ENCODE measurements around the gene ZNF26.
"Not testable (repeated sequence)": the region's sequence is repeated elsewhere in the genome, so short reads cannot be mapped to it uniquely, and the experiment has no call there.

ZNF26 gene

GRCh38 chr12:132967736-132968135 is 18.4 kb upstream of the ZNF26 start:
- no peak overlapping the region for H3K27ac Mint-ChIP-seq
- H3K9me3 Mint-ChIP-seq = peaks cover 38% of the 10 kb centered on the region
- no peaks in the 10 kb centered on the region for H3K27me3 Mint-ChIP-seq (ENCODE audit: low read depth)
- DNase-seq (ENCODE audit: low spot score) = no peak
- H3K36me3 Mint-ChIP-seq (ENCODE audit: low read depth) = peaks cover 14% of the 10 kb centered on the region
- no peaks in the 10 kb centered on the region for H3K4me1 Mint-ChIP-seq (ENCODE audit: low read depth)
- no peak overlapping the region for H3K4me3 Mint-ChIP-seq

DNA sequence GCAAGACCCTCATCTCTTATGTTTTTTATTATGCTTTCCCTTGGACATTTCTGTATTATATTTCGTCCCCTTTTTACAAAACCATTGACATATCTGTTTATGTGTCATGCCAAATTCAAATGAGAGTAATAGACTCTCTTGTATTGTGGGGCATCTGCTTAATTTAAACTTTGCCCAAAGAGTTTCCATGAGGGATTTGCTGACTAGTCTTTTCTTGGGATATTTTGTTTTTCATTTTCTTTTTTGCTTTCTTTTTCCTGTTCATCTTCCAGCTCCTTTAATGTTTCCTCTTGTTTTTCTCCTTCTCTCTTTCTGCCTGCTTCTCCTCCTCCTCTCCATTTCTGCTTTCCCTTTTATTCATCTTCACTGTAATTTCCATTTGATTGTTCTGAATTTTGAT is 13.8 kb upstream of the ZNF26 start:
- DNase-seq (ENCODE audit: low spot score) = no peak
- Mint-ChIP-seq H3K27ac (no peak overlapping the region), H3K36me3 (ENCODE audit: low read depth) (no peaks in the 10 kb centered on the region), H3K4me1 (ENCODE audit: low read depth) (no peaks in the 10 kb centered on the region), H3K4me3 (no peak overlapping the region), H3K27me3 (ENCODE audit: low read depth) (no peaks in the 10 kb centered on the region), H3K9me3 (peaks cover 57% of the 10 kb centered on the region)

- peaks cover 76% of the 10 kb centered on the region for H3K9me3 Mint-ChIP-seq
- not testable (repeated sequence) for H3K27ac Mint-ChIP-seq; H3K4me1 Mint-ChIP-seq (ENCODE audit: low read depth); H3K4me3 Mint-ChIP-seq; H3K27me3 Mint-ChIP-seq (ENCODE audit: low read depth); DNase-seq (ENCODE audit: low spot score); H3K36me3 Mint-ChIP-seq (ENCODE audit: low read depth)
Observed at GRCh38 chr12:132976870-132977269, 9.3 kb upstream of the ZNF26 start.

DNA sequence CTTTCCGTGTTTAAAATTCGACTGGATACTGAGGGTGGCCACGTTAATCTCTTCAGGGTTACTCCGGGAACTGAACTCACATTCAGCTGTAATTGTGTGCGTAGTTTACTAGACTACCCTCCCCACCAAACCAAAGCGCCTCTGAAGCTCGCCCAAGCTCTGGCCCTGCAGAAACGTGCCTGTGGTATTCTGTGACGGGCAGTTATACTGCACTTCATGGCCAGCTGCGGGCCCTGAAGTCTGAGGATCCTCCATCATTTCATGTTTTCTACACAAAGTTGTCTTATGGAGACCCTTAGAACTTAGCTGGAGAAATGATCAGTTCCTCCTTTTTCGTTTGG is 688 bp downstream of the ZNF26 start:
- H3K36me3 Mint-ChIP-seq (ENCODE audit: low read depth) = peaks cover 52% of the 10 kb centered on the region
- peaks cover 49% of the 10 kb centered on the region for H3K9me3 Mint-ChIP-seq
- no peak for DNase-seq (ENCODE audit: low spot score)
- no peaks in the 10 kb centered on the region for H3K27me3 Mint-ChIP-seq (ENCODE audit: low read depth)
- H3K4me1 Mint-ChIP-seq (ENCODE audit: low read depth) = peaks cover 18% of the 10 kb centered on the region
- peak overlapping the region; percentile 89 for H3K4me3 Mint-ChIP-seq
- H3K27ac Mint-ChIP-seq = peak overlapping the region; percentile 92

GRCh38 chr12:132998741-132999140 is 12.6 kb downstream of the ZNF26 start:
- peaks cover 66% of the 10 kb centered on the region for H3K36me3 Mint-ChIP-seq (ENCODE audit: low read depth)
- no peak overlapping the region for H3K27ac Mint-ChIP-seq
- H3K4me1 Mint-ChIP-seq (ENCODE audit: low read depth) = no peaks in the 10 kb centered on the region
- no peak for DNase-seq (ENCODE audit: low spot score)
- H3K9me3 Mint-ChIP-seq = peaks cover 59% of the 10 kb centered on the region
- H3K27me3 Mint-ChIP-seq (ENCODE audit: low read depth) = no peaks in the 10 kb centered on the region
- no peak overlapping the region for H3K4me3 Mint-ChIP-seq

GRCh38 chr12:133010657-133011297 is 24.6 kb downstream of the ZNF26 start:
- no peaks in the 10 kb centered on the region for H3K4me1 Mint-ChIP-seq (ENCODE audit: low read depth)
- H3K27me3 Mint-ChIP-seq (ENCODE audit: low read depth) = no peaks in the 10 kb centered on the region
- no peak overlapping the region for H3K27ac Mint-ChIP-seq
- no peak for DNase-seq (ENCODE audit: low spot score)
- no peak overlapping the region for H3K4me3 Mint-ChIP-seq
- peaks cover 70% of the 10 kb centered on the region for H3K9me3 Mint-ChIP-seq
- peaks cover 89% of the 10 kb centered on the region for H3K36me3 Mint-ChIP-seq (ENCODE audit: low read depth)

DNA sequence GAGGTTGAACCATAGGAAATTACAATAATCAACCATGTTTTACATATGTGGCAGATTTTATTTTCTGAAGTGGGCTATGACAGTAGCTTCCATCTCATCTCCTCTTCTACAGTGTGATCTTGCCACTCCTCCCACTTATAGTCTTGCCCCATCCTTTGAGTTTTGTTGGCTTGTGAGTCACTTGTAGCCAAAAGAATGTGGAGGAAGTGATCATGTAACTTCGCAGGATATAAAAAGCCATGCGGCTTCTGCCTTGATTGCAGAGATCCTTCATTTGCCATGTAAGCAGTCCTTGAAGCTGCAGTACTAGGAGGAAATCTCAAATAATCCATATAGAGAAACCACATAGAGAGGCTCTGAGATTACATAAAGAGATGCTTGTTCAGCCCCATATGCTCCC is 37.4 kb downstream of the ZNF26 start:
- no peaks in the 10 kb centered on the region for H3K27me3 Mint-ChIP-seq (ENCODE audit: low read depth)
- H3K4me3 Mint-ChIP-seq = no peak overlapping the region
- DNase-seq (ENCODE audit: low spot score) = no peak
- no peak overlapping the region for H3K27ac Mint-ChIP-seq
- peaks cover 13% of the 10 kb centered on the region for H3K36me3 Mint-ChIP-seq (ENCODE audit: low read depth)
- H3K9me3 Mint-ChIP-seq = peaks cover 59% of the 10 kb centered on the region
- H3K4me1 Mint-ChIP-seq (ENCODE audit: low read depth) = no peaks in the 10 kb centered on the region

- no peaks in the 10 kb centered on the region for H3K27me3 Mint-ChIP-seq (ENCODE audit: low read depth)
- H3K9me3 Mint-ChIP-seq = peaks cover 53% of the 10 kb centered on the region
- DNase-seq (ENCODE audit: low spot score) = no peak
- H3K4me1 Mint-ChIP-seq (ENCODE audit: low read depth) = no peaks in the 10 kb centered on the region
- H3K27ac Mint-ChIP-seq = no peak overlapping the region
- no peak overlapping the region for H3K4me3 Mint-ChIP-seq
- peaks cover 2% of the 10 kb centered on the region for H3K36me3 Mint-ChIP-seq (ENCODE audit: low read depth)
Observed at GRCh38 chr12:133026996-133027395, 40.8 kb downstream of the ZNF26 start.

DNA sequence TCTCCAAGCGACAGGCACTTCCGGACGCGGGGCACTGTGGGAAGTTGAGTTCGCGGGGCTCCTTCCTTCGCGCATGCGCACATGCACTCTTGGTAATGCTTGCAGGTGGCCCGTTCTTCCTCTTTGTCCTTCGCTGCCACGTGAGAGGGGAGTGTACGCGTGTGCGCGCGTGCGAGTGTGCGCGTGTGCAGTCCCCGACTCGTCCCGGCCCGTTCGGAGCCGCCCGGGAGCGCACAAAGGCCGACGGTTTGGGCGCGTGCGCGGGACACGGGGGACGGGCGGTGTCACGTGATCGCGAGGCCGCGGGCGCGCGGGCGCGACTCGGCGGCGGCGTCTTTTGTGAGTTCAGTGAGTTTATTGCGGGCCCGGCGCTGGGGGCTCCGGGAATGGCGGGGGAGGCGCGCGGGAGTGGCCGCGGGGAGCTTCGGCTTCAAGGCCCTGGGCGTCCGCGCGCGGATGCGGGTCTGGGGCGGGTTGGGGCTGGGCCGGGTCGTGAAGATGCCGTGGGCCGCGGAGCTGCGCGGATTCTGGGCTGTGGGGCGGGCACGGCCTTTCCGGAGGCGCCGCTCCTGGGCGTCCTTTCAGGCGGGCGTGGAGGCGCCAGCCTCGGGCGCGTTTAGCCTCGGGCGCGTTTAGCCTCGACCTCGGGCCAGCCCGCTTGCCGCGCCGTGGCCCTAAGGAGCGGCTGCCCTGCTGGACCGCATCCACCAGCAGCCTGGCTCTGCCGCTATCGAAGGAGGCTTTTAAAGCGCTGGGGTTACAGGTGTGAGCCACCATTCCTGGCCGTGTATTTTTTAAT is 51.2 kb downstream of the ZNF26 start, which contains the start of gene ZNF84:
TSS of gene ZNF84 (plus strand) at position 303 of the 799 bp plus-strand sequence. CDS start 3,959 bp downstream, outside the sequence.
- H3K4me1 Mint-ChIP-seq (ENCODE audit: low read depth) = peaks cover 2% of the 10 kb centered on the region
- peaks cover 40% of the 10 kb centered on the region for H3K36me3 Mint-ChIP-seq (ENCODE audit: low read depth)
- DNase-seq (ENCODE audit: low spot score) = peak; percentile 96
- H3K27me3 Mint-ChIP-seq (ENCODE audit: low read depth) = no peaks in the 10 kb centered on the region
- H3K27ac Mint-ChIP-seq = peak within 1 kb of the TSS; percentile 95
- peak within 1 kb of the TSS; percentile 91 for H3K4me3 Mint-ChIP-seq
- peaks cover 65% of the 10 kb centered on the region for H3K9me3 Mint-ChIP-seq

DNA sequence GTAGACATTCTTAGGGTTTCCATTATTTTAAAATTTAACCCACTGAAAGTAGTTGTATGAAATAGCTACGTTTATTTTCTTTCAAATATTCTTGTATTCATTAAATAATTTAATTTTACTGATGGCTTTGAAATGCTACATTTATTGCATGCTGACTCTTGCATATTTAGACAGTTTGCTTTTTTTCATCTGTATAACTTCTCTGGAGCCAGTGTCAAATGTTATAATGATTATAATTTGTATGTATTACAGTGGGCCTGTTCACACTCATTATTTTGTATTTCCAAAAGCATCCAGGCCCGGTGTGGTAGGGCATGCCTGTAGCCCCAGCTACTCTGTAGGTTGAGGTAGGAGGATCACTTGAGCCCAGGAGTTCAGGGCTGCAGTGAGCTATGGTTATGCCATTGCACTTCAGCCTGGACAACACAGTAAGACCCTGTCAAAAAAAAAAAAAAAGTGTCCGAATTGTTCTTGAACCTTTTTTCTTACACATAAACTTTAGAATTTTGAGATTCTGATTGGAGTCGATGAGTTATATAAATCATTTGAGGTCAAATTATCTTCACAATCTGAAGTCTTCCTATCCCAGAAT is 52.0 kb downstream of the ZNF26 start:
- Mint-ChIP-seq H3K4me3 (peak overlapping the region; percentile 91), H3K27ac (peak overlapping the region; percentile 95), H3K4me1 (ENCODE audit: low read depth) (peaks cover 2% of the 10 kb centered on the region), H3K9me3 (peaks cover 71% of the 10 kb centered on the region), H3K27me3 (ENCODE audit: low read depth) (no peaks in the 10 kb centered on the region), H3K36me3 (ENCODE audit: low read depth) (peaks cover 48% of the 10 kb centered on the region)
- no peak for DNase-seq (ENCODE audit: low spot score)

- DNase-seq (ENCODE audit: low spot score) = no peak
- Mint-ChIP-seq H3K4me1 (ENCODE audit: low read depth) (no peaks in the 10 kb centered on the region), H3K9me3 (peaks cover 87% of the 10 kb centered on the region), H3K36me3 (ENCODE audit: low read depth) (peaks cover 90% of the 10 kb centered on the region), H3K27ac (no peak overlapping the region), H3K27me3 (ENCODE audit: low read depth) (no peaks in the 10 kb centered on the region), H3K4me3 (no peak overlapping the region)
Observed at GRCh38 chr12:133046698-133047097, 60.5 kb downstream of the ZNF26 start.

DNA sequence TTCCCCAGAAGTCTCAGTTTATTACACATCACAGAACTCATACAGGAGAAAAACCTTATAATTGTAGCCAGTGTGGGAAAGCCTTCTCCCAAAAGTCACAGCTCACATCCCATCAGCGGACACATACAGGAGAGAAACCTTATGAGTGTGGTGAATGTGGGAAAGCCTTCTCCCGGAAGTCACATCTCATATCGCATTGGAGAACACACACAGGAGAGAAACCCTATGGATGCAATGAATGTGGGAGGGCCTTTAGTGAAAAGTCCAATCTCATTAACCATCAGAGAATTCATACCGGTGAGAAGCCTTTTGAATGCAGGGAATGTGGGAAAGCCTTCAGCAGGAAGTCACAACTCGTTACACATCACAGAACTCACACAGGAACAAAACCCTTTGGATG is 71.3 kb downstream of the ZNF26 start:
- no peak overlapping the region for H3K27ac Mint-ChIP-seq
- DNase-seq (ENCODE audit: low spot score) = no peak
- H3K4me1 Mint-ChIP-seq (ENCODE audit: low read depth) = no peaks in the 10 kb centered on the region
- no peaks in the 10 kb centered on the region for H3K27me3 Mint-ChIP-seq (ENCODE audit: low read depth)
- H3K36me3 Mint-ChIP-seq (ENCODE audit: low read depth) = peaks cover 52% of the 10 kb centered on the region
- peaks cover 70% of the 10 kb centered on the region for H3K9me3 Mint-ChIP-seq
- H3K4me3 Mint-ChIP-seq = no peak overlapping the region

DNA sequence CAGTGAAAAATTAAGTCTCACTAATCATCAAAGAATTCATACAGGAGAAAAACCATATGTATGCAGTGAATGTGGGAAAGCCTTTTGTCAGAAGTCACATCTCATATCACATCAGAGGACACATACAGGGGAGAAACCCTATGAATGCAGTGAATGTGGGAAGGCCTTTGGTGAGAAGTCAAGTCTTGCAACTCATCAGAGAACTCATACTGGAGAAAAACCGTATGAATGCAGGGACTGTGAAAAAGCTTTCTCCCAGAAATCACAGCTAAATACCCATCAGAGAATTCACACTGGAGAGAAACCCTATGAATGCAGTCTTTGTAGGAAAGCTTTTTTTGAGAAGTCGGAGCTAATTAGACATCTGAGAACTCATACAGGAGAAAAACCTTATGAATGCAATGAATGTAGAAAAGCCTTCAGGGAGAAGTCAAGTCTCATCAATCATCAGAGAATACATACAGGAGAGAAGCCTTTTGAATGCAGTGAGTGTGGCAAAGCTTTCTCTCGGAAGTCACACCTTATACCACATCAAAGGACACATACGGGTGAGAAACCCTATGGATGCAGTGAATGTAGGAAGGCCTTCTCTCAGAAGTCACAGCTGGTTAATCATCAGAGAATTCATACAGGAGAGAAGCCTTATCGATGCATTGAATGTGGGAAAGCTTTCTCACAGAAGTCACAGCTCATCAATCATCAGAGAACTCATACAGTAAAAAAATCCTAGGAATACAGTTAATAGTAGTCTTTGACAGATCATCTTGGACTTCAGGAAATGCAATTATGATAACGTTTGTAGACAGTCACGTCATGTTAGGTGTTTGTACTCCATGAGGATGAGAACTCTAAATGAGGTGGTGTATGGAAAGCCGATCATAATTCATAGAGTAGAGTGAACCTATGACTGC is 72.3 kb downstream of the ZNF26 start:
- H3K9me3 Mint-ChIP-seq = peaks cover 70% of the 10 kb centered on the region
- no peak overlapping the region for H3K27ac Mint-ChIP-seq
- H3K36me3 Mint-ChIP-seq (ENCODE audit: low read depth) = peaks cover 45% of the 10 kb centered on the region
- no peak for DNase-seq (ENCODE audit: low spot score)
- no peaks in the 10 kb centered on the region for H3K4me1 Mint-ChIP-seq (ENCODE audit: low read depth)
- H3K27me3 Mint-ChIP-seq (ENCODE audit: low read depth) = no peaks in the 10 kb centered on the region
- H3K4me3 Mint-ChIP-seq = no peak overlapping the region
